HepG2 (cell line): ENCODE measurements around the gene APC2. TPM values are rescaled to one million over a fixed set of nuclear protein-coding genes. Genes with fewer than 3 reads are reported as not detected.
A peak's percentile ranks its signal among the peaks of the same experiment; 100 is the strongest.

Experiments
- ELK4 ChIP-seq: sonication (generic); formaldehyde crosslinking; IDR thresholded peaks from 2 replicates; pipeline ENCODE4 v1.9.0; 2021; ENCODE audit warnings: missing genetic modification reagents, borderline replicate concordance
- EZH2 ChIP-seq: conservative IDR thresholded peaks from 2 replicates; pipeline ENCODE4 v1.6.1; 2012; ENCODE audit warnings: mild to moderate bottlenecking, low read depth, low read length, moderate library complexity
- NFIB ChIP-seq: sonication (generic); formaldehyde crosslinking; IDR thresholded peaks from 2 replicates; pipeline ENCODE4 v1.9.0; 2021; ENCODE audit warnings: missing genetic modification reagents, mild to moderate bottlenecking, borderline replicate concordance
- NR0B2 ChIP-seq: sonication (generic); formaldehyde crosslinking; IDR thresholded peaks from 2 replicates; pipeline ENCODE4 v1.4.0; 2020; ENCODE audit warnings: mild to moderate bottlenecking, missing genetic modification reagents
- RXRA ChIP-seq: sonication (generic); formaldehyde crosslinking; IDR thresholded peaks from 2 replicates; pipeline ENCODE4 v1.5.1; 2020; ENCODE audit warnings: missing genetic modification reagents
- ZBTB34 ChIP-seq: sonication (generic); formaldehyde crosslinking; IDR thresholded peaks from 2 replicates; pipeline ENCODE4 v1.8.0; 2022; ENCODE audit warnings: mild to moderate bottlenecking, missing genetic modification reagents
- ZNF530 ChIP-seq: sonication (generic); formaldehyde crosslinking; IDR thresholded peaks from 2 replicates; pipeline ENCODE4 v1.5.0; 2020; ENCODE audit warnings: low read depth, mild to moderate bottlenecking, missing genetic modification reagents
- ZNF614 ChIP-seq: IDR thresholded peaks from 2 replicates; pipeline ENCODE4 v1.6.1; 2018; ENCODE audit warnings: missing biosample characterization, missing genetic modification reagents, inconsistent platforms, borderline replicate concordance
- polyA plus RNA-seq, 8 experiments: library from polyadenylated mRNA; depleted of rRNA in 3 of 8; stranded (reverse) in 7 of 8; unstranded in 1 of 8; fragments of >200 nt; fragmentation: Illumina TruSeq in 4 of 8; extraction: Trizol in 4 of 8; gene quantifications; 2 replicates each; pipeline versions ENCODE4 v1.2.1 to v1.2.3, GENCODE V29; 2011 to 2016; ENCODE audit warnings: low read depth in 4 of 8, missing spikeins in 1 of 8, mixed read lengths in 1 of 8; ENCODE audit not compliant: insufficient read depth in 1 of 8
- total RNA-seq, 5 experiments: library from RNA; depleted of rRNA; stranded (reverse); fragments of >200 nt; fragmentation: Illumina TruSeq; extraction: Trizol; gene quantifications; 2 replicates each; pipeline ENCODE4 v1.2.3, GENCODE V29; 2016; ENCODE audit warnings: low read depth in 1 of 5
- TF ChIP-seq, protein P1 (sequence below): sonication (generic); formaldehyde crosslinking; IDR thresholded peaks from 2 replicates; pipeline ENCODE4 v1.5.1; 2020; ENCODE audit warnings: missing genetic modification reagents, mild to moderate bottlenecking, borderline replicate concordance
- TF ChIP-seq, protein P2 (sequence below): IDR thresholded peaks from 2 replicates; pipeline ENCODE4 v1.6.1; 2016; ENCODE audit warnings: low read depth, borderline replicate concordance
- TF ChIP-seq, protein P3 (sequence below): sonication (generic); IDR thresholded peaks from 2 replicates; pipeline ENCODE4 v1.6.1; 2016; ENCODE audit warnings: low read depth, borderline replicate concordance
- TF ChIP-seq, protein P4 (sequence below): sonication (generic); formaldehyde crosslinking; IDR thresholded peaks from 2 replicates; pipeline ENCODE4 v1.5.0; 2020; ENCODE audit warnings: missing genetic modification reagents, mild to moderate bottlenecking, borderline replicate concordance
- TF ChIP-seq, protein P5 (sequence below): sonication (generic); formaldehyde crosslinking; IDR thresholded peaks from 2 replicates; pipeline ENCODE4 v1.8.1; 2022; ENCODE audit warnings: mild to moderate bottlenecking, missing genetic modification reagents
- TF ChIP-seq, protein P6 (sequence below): sonication (generic); formaldehyde crosslinking; IDR thresholded peaks from 2 replicates; pipeline ENCODE4 v1.9.0; 2022; ENCODE audit warnings: missing genetic modification reagents, mild to moderate bottlenecking, borderline replicate concordance

Gene APC2
- total and polyA plus RNA-seq, 2 of the 13 experiments (the other 11 are each of a cell fraction or from before 2014, with no cell fraction given), result 0.08 to 0.22 TPM

- TF ChIP-seq, protein P1, sequence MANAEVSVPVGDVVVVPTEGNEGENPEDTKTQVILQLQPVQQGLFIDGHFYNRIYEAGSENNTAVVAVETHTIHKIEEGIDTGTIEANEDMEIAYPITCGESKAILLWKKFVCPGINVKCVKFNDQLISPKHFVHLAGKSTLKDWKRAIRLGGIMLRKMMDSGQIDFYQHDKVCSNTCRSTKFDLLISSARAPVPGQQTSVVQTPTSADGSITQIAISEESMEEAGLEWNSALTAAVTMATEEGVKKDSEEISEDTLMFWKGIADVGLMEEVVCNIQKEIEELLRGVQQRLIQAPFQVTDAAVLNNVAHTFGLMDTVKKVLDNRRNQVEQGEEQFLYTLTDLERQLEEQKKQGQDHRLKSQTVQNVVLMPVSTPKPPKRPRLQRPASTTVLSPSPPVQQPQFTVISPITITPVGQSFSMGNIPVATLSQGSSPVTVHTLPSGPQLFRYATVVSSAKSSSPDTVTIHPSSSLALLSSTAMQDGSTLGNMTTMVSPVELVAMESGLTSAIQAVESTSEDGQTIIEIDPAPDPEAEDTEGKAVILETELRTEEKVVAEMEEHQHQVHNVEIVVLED (CRISPR knock-in tag), result peak; percentile 74
- TF ChIP-seq, protein P2, sequence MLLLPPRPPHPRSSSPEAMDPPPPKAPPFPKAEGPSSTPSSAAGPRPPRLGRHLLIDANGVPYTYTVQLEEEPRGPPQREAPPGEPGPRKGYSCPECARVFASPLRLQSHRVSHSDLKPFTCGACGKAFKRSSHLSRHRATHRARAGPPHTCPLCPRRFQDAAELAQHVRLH (CRISPR knock-in tag), result peak; percentile 89
- TF ChIP-seq ZNF530 (CRISPR knock-in tag), result no peak
- 0 out of 2 replicates have a peak, but pooled peaks have one; percentile 6 for TF ChIP-seq NR0B2
- TF ChIP-seq, protein P3, sequence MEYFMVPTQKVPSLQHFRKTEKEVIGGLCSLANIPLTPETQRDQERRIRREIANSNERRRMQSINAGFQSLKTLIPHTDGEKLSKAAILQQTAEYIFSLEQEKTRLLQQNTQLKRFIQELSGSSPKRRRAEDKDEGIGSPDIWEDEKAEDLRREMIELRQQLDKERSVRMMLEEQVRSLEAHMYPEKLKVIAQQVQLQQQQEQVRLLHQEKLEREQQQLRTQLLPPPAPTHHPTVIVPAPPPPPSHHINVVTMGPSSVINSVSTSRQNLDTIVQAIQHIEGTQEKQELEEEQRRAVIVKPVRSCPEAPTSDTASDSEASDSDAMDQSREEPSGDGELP, result peak; percentile 61; the same call in 1 of the 2 replicates
- TF ChIP-seq EZH2, result no peak
- TF ChIP-seq ELK4 (CRISPR knock-in tag), result no peak
- TF ChIP-seq, protein P4, sequence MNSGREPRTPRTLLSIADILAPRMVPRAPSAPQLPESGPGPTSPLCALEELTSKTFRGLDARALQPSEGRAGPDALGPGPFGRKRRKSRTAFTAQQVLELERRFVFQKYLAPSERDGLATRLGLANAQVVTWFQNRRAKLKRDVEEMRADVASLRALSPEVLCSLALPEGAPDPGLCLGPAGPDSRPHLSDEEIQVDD (CRISPR knock-in tag), result peak; percentile 77; the same call in 1 of the 2 replicates
- TF ChIP-seq RXRA (CRISPR knock-in tag), result peak; percentile 73
- 0 out of 2 replicates have a peak, but pooled peaks have one; percentile 41 for TF ChIP-seq ZNF614 (CRISPR knock-in tag)
- TF ChIP-seq NFIB (CRISPR knock-in tag), result no peak
- TF ChIP-seq, protein P5, sequence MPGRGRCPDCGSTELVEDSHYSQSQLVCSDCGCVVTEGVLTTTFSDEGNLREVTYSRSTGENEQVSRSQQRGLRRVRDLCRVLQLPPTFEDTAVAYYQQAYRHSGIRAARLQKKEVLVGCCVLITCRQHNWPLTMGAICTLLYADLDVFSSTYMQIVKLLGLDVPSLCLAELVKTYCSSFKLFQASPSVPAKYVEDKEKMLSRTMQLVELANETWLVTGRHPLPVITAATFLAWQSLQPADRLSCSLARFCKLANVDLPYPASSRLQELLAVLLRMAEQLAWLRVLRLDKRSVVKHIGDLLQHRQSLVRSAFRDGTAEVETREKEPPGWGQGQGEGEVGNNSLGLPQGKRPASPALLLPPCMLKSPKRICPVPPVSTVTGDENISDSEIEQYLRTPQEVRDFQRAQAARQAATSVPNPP (CRISPR knock-in tag), result 0 out of 2 replicates have a peak, but pooled peaks have one; percentile 41
- TF ChIP-seq, protein P6, sequence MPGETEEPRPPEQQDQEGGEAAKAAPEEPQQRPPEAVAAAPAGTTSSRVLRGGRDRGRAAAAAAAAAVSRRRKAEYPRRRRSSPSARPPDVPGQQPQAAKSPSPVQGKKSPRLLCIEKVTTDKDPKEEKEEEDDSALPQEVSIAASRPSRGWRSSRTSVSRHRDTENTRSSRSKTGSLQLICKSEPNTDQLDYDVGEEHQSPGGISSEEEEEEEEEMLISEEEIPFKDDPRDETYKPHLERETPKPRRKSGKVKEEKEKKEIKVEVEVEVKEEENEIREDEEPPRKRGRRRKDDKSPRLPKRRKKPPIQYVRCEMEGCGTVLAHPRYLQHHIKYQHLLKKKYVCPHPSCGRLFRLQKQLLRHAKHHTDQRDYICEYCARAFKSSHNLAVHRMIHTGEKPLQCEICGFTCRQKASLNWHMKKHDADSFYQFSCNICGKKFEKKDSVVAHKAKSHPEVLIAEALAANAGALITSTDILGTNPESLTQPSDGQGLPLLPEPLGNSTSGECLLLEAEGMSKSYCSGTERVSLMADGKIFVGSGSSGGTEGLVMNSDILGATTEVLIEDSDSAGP (CRISPR knock-in tag), result peak; percentile 70
- no peak for TF ChIP-seq ZBTB34 (CRISPR knock-in tag)
Observed at GRCh38 chr19:1424192-1424955, 25.5 kb upstream of the APC2 start (continued).
